HEK293 (cell line): ENCODE results near the gene CNTNAP4.

ENCODE experiments used
- CTCF ChIA-PET: fragments of 350-600 bp; formaldehyde crosslinking; extraction: SDS; loops from one replicate; lab custom pipeline; 2021; ENCODE audit warnings: antibody characterized with exemption; lab: Yijun Ruan, JAX
- POLR2A ChIA-PET: fragments of 300-600 bp; formaldehyde crosslinking; extraction: SDS; loops from one replicate; lab custom pipeline; 2020; ENCODE audit warnings: antibody characterized with exemption, inconsistent platforms; lab: Yijun Ruan, JAX
- H3K27ac ChIP-seq: fragments of 200-500 bp; sonication (Bioruptor generic); 2 replicates; pipeline ENCODE4 v1.5.1; 2014; ENCODE audit warnings: low read depth, low read length, control low read depth, inconsistent platforms; ENCODE audit errors: extremely low read depth
- H3K36me3 ChIP-seq, 2 experiments: fragments of 200-500 bp in 1 of 2; sonication (Bioruptor generic) in 1 of 2; 1 replicate in 1 of 2; 2 replicates in 1 of 2; pipeline ENCODE4 v1.5.1; 2014 to 2017; ENCODE audit warnings: inconsistent platforms in 2 of 2, low read length in 2 of 2; ENCODE audit not compliant: control insufficient read depth in 2 of 2, insufficient read depth in 1 of 2
- H3K4me1 ChIP-seq: fragments of 200-500 bp; sonication (Bioruptor generic); 2 replicates; pipeline ENCODE4 v1.5.1; 2014; ENCODE audit warnings: mild to moderate bottlenecking, low read length, inconsistent platforms; ENCODE audit not compliant: control insufficient read depth, insufficient read depth
- H3K4me3 ChIP-seq: 2 replicates; pipeline ENCODE4 v1.5.1; 2011; ENCODE audit warnings: low read depth, mild to moderate bottlenecking, control low read depth, low read length, moderate library complexity
- H3K9me3 ChIP-seq: fragments of 200-500 bp; sonication (Bioruptor generic); 2 replicates; pipeline ENCODE4 v1.5.1; 2014; ENCODE audit warnings: low read depth, low read length, inconsistent platforms; ENCODE audit not compliant: control insufficient read depth, insufficient read depth
- ATF2 ChIP-seq: fragments of 450-650 bp; formaldehyde crosslinking; IDR thresholded peaks from 2 replicates; pipeline ENCODE4 v1.5.1; 2016; ENCODE audit warnings: missing biosample characterization, missing genetic modification characterization, low read depth
- BCL6B ChIP-seq: fragments of 450-650 bp; formaldehyde crosslinking; IDR thresholded peaks from 2 replicates; pipeline ENCODE4 v1.5.1; 2017; ENCODE audit warnings: missing biosample characterization, missing genetic modification characterization
- HOXC10 ChIP-seq: sonication (generic); formaldehyde crosslinking; IDR thresholded peaks from 2 replicates; pipeline ENCODE4 v1.8.1; 2023; ENCODE audit warnings: mild to moderate bottlenecking, missing genetic modification reagents
- SP3 ChIP-seq: fragments of 450-650 bp; formaldehyde crosslinking; IDR thresholded peaks from 2 replicates; pipeline ENCODE4 v1.5.1; 2016; ENCODE audit warnings: missing biosample characterization, missing genetic modification characterization
- YY2 ChIP-seq: fragments of 450-650 bp; formaldehyde crosslinking; IDR thresholded peaks from 2 replicates; pipeline ENCODE4 v1.5.1; 2016; ENCODE audit warnings: missing biosample characterization, missing genetic modification characterization
- ZNF211 ChIP-seq: fragments of 450-650 bp; formaldehyde crosslinking; IDR thresholded peaks from 2 replicates; pipeline ENCODE4 v1.5.1; 2016; ENCODE audit warnings: low read depth, missing biosample characterization, missing genetic modification characterization
- ZNF24 ChIP-seq: fragments of 450-650 bp; formaldehyde crosslinking; IDR thresholded peaks from 2 replicates; pipeline ENCODE4 v1.5.1; 2016; ENCODE audit warnings: missing biosample characterization, missing genetic modification characterization
- ZNF302 ChIP-seq: fragments of 450-650 bp; formaldehyde crosslinking; IDR thresholded peaks from 2 replicates; pipeline ENCODE4 v1.5.1; 2016; ENCODE audit warnings: missing biosample characterization, missing genetic modification characterization, low read depth
- ZNF354C ChIP-seq: fragments of 450-650 bp; formaldehyde crosslinking; IDR thresholded peaks from 2 replicates; pipeline ENCODE4 v1.5.1; 2016; ENCODE audit warnings: missing biosample characterization, missing genetic modification characterization, low read depth, borderline replicate concordance
- ZNF362 ChIP-seq: fragments of 450-650 bp; formaldehyde crosslinking; IDR thresholded peaks from 2 replicates; pipeline ENCODE4 v1.5.1; 2016; ENCODE audit warnings: missing biosample characterization, missing genetic modification characterization
- ZNF398 ChIP-seq: fragments of 450-650 bp; formaldehyde crosslinking; IDR thresholded peaks from 2 replicates; pipeline ENCODE4 v1.5.1; 2017; ENCODE audit warnings: missing biosample characterization, missing genetic modification characterization
- ZNF501 ChIP-seq: fragments of 450-650 bp; formaldehyde crosslinking; IDR thresholded peaks from 2 replicates; pipeline ENCODE4 v1.5.1; 2016; ENCODE audit warnings: missing biosample characterization, missing genetic modification characterization
- ZNF521 ChIP-seq: fragments of 450-650 bp; formaldehyde crosslinking; IDR thresholded peaks from 2 replicates; pipeline ENCODE4 v1.5.1; 2017; ENCODE audit warnings: missing biosample characterization, mild to moderate bottlenecking, missing genetic modification characterization
- ZNF544 ChIP-seq: fragments of 450-650 bp; formaldehyde crosslinking; IDR thresholded peaks from 2 replicates; pipeline ENCODE4 v1.5.0; 2017; ENCODE audit warnings: missing biosample characterization, missing genetic modification characterization
- ZNF776 ChIP-seq: fragments of 450-650 bp; formaldehyde crosslinking; IDR thresholded peaks from 2 replicates; pipeline ENCODE4 v1.5.0; 2017; ENCODE audit warnings: missing biosample characterization, missing genetic modification characterization, borderline replicate concordance
- ZNF777 ChIP-seq: fragments of 450-650 bp; formaldehyde crosslinking; IDR thresholded peaks from 2 replicates; pipeline ENCODE4 v1.5.1; 2017; ENCODE audit warnings: missing biosample characterization, missing genetic modification characterization, borderline replicate concordance
- TF ChIP-seq, protein P1 (sequence below): fragments of 450-650 bp; formaldehyde crosslinking; IDR thresholded peaks from 2 replicates; pipeline ENCODE4 v1.5.1; 2016; ENCODE audit warnings: missing biosample characterization, missing genetic modification characterization, borderline replicate concordance
- TF ChIP-seq, protein P2 (sequence below): fragments of 450-650 bp; formaldehyde crosslinking; IDR thresholded peaks from 2 replicates; pipeline ENCODE4 v1.5.0; 2017; ENCODE audit warnings: missing biosample characterization, missing genetic modification characterization, borderline replicate concordance
- TF ChIP-seq, protein P3 (sequence below): fragments of 450-650 bp; formaldehyde crosslinking; optimal IDR thresholded peaks from 2 replicates; pipeline ENCODE3; 2016; ENCODE audit warnings: missing biosample characterization, mild to moderate bottlenecking, missing genetic modification characterization

CNTNAP4 gene

GRCh38 chr16:76346210-76346609 is 69.0 kb downstream of the CNTNAP4 start:
- H3K27ac ChIP-seq = no peak overlapping the region
- H3K36me3 ChIP-seq = no peaks in the 10 kb centered on the region
- H3K4me1 ChIP-seq = no peaks in the 10 kb centered on the region
- POLR2A ChIA-PET = no interaction called here
- CTCF ChIA-PET = interaction anchor here (0.7 kb wide), 1 partner anchor 876 kb away, joined by 3 read pairs; no protein-coding TSS in a partner anchor
- no peaks in the 10 kb centered on the region for H3K9me3 ChIP-seq
- no peak overlapping the region for H3K4me3 ChIP-seq
- TF ChIP-seq, protein P1, sequence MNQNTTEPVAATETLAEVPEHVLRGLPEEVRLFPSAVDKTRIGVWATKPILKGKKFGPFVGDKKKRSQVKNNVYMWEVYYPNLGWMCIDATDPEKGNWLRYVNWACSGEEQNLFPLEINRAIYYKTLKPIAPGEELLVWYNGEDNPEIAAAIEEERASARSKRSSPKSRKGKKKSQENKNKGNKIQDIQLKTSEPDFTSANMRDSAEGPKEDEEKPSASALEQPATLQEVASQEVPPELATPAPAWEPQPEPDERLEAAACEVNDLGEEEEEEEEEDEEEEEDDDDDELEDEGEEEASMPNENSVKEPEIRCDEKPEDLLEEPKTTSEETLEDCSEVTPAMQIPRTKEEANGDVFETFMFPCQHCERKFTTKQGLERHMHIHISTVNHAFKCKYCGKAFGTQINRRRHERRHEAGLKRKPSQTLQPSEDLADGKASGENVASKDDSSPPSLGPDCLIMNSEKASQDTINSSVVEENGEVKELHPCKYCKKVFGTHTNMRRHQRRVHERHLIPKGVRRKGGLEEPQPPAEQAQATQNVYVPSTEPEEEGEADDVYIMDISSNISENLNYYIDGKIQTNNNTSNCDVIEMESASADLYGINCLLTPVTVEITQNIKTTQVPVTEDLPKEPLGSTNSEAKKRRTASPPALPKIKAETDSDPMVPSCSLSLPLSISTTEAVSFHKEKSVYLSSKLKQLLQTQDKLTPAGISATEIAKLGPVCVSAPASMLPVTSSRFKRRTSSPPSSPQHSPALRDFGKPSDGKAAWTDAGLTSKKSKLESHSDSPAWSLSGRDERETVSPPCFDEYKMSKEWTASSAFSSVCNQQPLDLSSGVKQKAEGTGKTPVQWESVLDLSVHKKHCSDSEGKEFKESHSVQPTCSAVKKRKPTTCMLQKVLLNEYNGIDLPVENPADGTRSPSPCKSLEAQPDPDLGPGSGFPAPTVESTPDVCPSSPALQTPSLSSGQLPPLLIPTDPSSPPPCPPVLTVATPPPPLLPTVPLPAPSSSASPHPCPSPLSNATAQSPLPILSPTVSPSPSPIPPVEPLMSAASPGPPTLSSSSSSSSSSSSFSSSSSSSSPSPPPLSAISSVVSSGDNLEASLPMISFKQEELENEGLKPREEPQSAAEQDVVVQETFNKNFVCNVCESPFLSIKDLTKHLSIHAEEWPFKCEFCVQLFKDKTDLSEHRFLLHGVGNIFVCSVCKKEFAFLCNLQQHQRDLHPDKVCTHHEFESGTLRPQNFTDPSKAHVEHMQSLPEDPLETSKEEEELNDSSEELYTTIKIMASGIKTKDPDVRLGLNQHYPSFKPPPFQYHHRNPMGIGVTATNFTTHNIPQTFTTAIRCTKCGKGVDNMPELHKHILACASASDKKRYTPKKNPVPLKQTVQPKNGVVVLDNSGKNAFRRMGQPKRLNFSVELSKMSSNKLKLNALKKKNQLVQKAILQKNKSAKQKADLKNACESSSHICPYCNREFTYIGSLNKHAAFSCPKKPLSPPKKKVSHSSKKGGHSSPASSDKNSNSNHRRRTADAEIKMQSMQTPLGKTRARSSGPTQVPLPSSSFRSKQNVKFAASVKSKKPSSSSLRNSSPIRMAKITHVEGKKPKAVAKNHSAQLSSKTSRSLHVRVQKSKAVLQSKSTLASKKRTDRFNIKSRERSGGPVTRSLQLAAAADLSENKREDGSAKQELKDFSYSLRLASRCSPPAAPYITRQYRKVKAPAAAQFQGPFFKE (tag by site-specific recombination) = no peak
- TF ChIP-seq ZNF398 (tag by site-specific recombination) = no peak
- no peak for TF ChIP-seq ZNF501 (tag by site-specific recombination)
- TF ChIP-seq ZNF362 = no peak
- TF ChIP-seq ZNF777 (tag by site-specific recombination) = no peak
- TF ChIP-seq, protein P2, sequence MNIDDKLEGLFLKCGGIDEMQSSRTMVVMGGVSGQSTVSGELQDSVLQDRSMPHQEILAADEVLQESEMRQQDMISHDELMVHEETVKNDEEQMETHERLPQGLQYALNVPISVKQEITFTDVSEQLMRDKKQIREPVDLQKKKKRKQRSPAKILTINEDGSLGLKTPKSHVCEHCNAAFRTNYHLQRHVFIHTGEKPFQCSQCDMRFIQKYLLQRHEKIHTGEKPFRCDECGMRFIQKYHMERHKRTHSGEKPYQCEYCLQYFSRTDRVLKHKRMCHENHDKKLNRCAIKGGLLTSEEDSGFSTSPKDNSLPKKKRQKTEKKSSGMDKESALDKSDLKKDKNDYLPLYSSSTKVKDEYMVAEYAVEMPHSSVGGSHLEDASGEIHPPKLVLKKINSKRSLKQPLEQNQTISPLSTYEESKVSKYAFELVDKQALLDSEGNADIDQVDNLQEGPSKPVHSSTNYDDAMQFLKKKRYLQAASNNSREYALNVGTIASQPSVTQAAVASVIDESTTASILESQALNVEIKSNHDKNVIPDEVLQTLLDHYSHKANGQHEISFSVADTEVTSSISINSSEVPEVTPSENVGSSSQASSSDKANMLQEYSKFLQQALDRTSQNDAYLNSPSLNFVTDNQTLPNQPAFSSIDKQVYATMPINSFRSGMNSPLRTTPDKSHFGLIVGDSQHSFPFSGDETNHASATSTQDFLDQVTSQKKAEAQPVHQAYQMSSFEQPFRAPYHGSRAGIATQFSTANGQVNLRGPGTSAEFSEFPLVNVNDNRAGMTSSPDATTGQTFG = no peak
- TF ChIP-seq ATF2 = no peak
- TF ChIP-seq ZNF24 = no peak
- TF ChIP-seq ZNF354C = no peak
- no peak for TF ChIP-seq ZNF544 (tag by site-specific recombination)
- no peak for TF ChIP-seq YY2 (tag by site-specific recombination)
- no peak for TF ChIP-seq SP3 (tag by site-specific recombination)

DNA sequence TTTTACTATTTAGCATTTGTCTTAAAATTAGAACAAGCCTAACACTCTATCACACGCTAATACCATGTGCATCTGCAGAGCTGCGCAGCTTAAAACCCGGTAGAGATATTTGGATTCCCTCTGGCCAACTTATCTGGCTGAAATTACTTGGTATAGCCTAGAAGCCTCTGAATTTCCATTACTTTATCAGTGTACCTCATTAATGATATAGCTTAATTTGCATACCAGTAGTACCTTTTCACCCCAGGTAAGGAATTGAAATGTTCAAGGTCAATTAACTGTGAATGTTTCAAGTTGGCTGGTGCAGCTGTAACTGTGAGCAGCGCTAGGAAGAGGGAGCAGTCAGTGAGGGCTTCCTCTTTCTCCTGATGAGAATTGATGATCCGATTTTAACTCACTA is 74.2 kb downstream of the CNTNAP4 start:
- no peaks in the 10 kb centered on the region for H3K4me1 ChIP-seq
- ChIA-PET POLR2A (no interaction called here), CTCF (no interaction called here)
- no peaks in the 10 kb centered on the region for H3K36me3 ChIP-seq
- no peak overlapping the region for H3K27ac ChIP-seq
- no peaks in the 10 kb centered on the region for H3K9me3 ChIP-seq
- H3K4me3 ChIP-seq = no peak overlapping the region
- TF ChIP-seq ZNF302 = no peak
- no peak for TF ChIP-seq ZNF211 (tag by site-specific recombination)
- TF ChIP-seq ZNF521 (tag by site-specific recombination) = no peak
- no peak for TF ChIP-seq ZNF776
- no peak for TF ChIP-seq HOXC10 (CRISPR knock-in tag)
- TF ChIP-seq, protein P3, sequence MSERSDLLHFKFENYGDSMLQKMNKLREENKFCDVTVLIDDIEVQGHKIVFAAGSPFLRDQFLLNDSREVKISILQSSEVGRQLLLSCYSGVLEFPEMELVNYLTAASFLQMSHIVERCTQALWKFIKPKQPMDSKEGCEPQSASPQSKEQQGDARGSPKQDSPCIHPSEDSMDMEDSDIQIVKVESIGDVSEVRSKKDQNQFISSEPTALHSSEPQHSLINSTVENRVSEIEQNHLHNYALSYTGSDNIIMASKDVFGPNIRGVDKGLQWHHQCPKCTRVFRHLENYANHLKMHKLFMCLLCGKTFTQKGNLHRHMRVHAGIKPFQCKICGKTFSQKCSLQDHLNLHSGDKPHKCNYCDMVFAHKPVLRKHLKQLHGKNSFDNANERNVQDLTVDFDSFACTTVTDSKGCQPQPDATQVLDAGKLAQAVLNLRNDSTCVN (tag by site-specific recombination) = no peak
- no peak for TF ChIP-seq BCL6B (tag by site-specific recombination)
